ENCODE measurements around the gene XYLB. TPM values are rescaled to one million over a fixed set of nuclear protein-coding genes. Genes with fewer than 3 reads are reported as not detected.

Gene XYLB
- total RNA-seq, 1 experiment from 2014 or later, result 14.0 TPM

- ATAC-seq (no peak), DNase-seq (ENCODE audit: low read depth, low spot score) (no peak)
- Histone ChIP-seq H3K36me3 (ENCODE audit: control insufficient read depth in 1 of 2, insufficient read depth in 2 of 2, low read length in 2 of 2) (peaks cover 8 to 26% of the 10 kb centered on the region in 2 experiments), H3K9me2 (ENCODE audit: insufficient read depth) (no peaks in the 10 kb centered on the region), H3K9ac (ENCODE audit: low read length) (no peak overlapping the region), H3K27ac (ENCODE audit: low read depth, low read length) (no peak overlapping the region), H3K4me1 (ENCODE audit: control insufficient read depth in 1 of 2, insufficient read depth in 2 of 2, low read length in 2 of 2) (no peaks in the 10 kb centered on the region), H3K27me3 (ENCODE audit: insufficient read depth, low read length) (no peaks in the 10 kb centered on the region), H3K4me2 (ENCODE audit: low read length) (no peak overlapping the region), H3K79me2 (ENCODE audit: insufficient read depth, low read length) (no peaks in the 10 kb centered on the region), H3K4me3 (replicated peaks in 1 of 2; ENCODE audit: low read depth in 1 of 2, low read length in 2 of 2) (no peak overlapping the region), H3K9me3 (ENCODE audit: control insufficient read depth in 1 of 2, insufficient read depth in 1 of 2, low read depth in 1 of 2, low read length in 2 of 2) (no peaks in the 10 kb centered on the region), H4K20me1 (ENCODE audit: insufficient read depth) (no peaks in the 10 kb centered on the region), H2AFZ (ENCODE audit: low read depth, low read length, poor library complexity, severe bottlenecking) (no peak overlapping the region)
- BruUV-seq (replicated peaks), result no TSS peak
- ChIA-PET RAD21 (ENCODE audit: low non-redundant PET in 1 of 2, low total read pairs in 2 of 2, uncharacterized antibody in 2 of 2, unreplicated experiment in 2 of 2) (no interaction called here), CTCF (no interaction called here), POLR2A (no interaction called here)
- intact Hi-C loops (cut with micrococcal nuclease), result no loop called here
- TF ChIP-seq ELF1 (IDR thresholded peaks at IDR 0.05; ENCODE audit: borderline replicate concordance, low read depth) (no peak), POLR2AphosphoS5 (IDR thresholded peaks at IDR 0.05; ENCODE audit: low read depth, low read length) (no peak), ATF3 (IDR thresholded peaks at IDR 0.05) (no peak), POLR2A (IDR thresholded peaks at IDR 0.05; ENCODE audit: borderline replicate concordance, extremely low read depth, insufficient read depth, insufficient read length) (no peak), SP1 (IDR thresholded peaks at IDR 0.05; ENCODE audit: low read depth) (no peak), MAX (IDR thresholded peaks at IDR 0.05) (no peak)
Observed at GRCh38 chr3:38374221-38374620, 27.6 kb downstream of the XYLB start.

GRCh38 chr3:38375072-38375471 lies 28.5 kb downstream of the XYLB start:
- Histone ChIP-seq H3K4me2 (ENCODE audit: low read length) (no peak overlapping the region), H3K79me2 (ENCODE audit: insufficient read depth, low read length) (no peaks in the 10 kb centered on the region), H3K4me3 (replicated peaks in 1 of 2; ENCODE audit: low read depth in 1 of 2, low read length in 2 of 2) (no peak overlapping the region), H3K4me1 (ENCODE audit: control insufficient read depth in 1 of 2, insufficient read depth in 2 of 2, low read length in 2 of 2) (no peaks in the 10 kb centered on the region), H3K9ac (ENCODE audit: low read length) (no peak overlapping the region), H4K20me1 (ENCODE audit: insufficient read depth) (no peaks in the 10 kb centered on the region), H3K36me3 (ENCODE audit: control insufficient read depth in 1 of 2, insufficient read depth in 2 of 2, low read length in 2 of 2) (peaks cover 9 to 31% of the 10 kb centered on the region in 2 experiments), H3K9me3 (ENCODE audit: control insufficient read depth in 1 of 2, insufficient read depth in 1 of 2, low read depth in 1 of 2, low read length in 2 of 2) (no peaks in the 10 kb centered on the region), H3K27ac (ENCODE audit: low read depth, low read length) (no peak overlapping the region), H3K27me3 (ENCODE audit: insufficient read depth, low read length) (no peaks in the 10 kb centered on the region), H3K9me2 (ENCODE audit: insufficient read depth) (no peaks in the 10 kb centered on the region), H2AFZ (ENCODE audit: low read depth, low read length, poor library complexity, severe bottlenecking) (no peak overlapping the region)
- ChIA-PET RAD21 (ENCODE audit: low non-redundant PET in 1 of 2, low total read pairs in 2 of 2, uncharacterized antibody in 2 of 2, unreplicated experiment in 2 of 2) (no interaction called here), CTCF (interaction anchor here (0.9 to 1.4 kb wide), 2 partner anchors 29 to 242 kb away, joined by 3 read pairs; partner anchors contain the start of gene XYLB), POLR2A (no interaction called here)
- DNase-seq (ENCODE audit: low read depth, low spot score) (no peak), ATAC-seq (no peak)
- intact Hi-C loops (cut with micrococcal nuclease), result no loop called here
- no TSS peak for BruUV-seq (replicated peaks)
- TF ChIP-seq TCF7L2 (IDR thresholded peaks at IDR 0.05; ENCODE audit: borderline replicate concordance, extremely low read depth, insufficient read depth, insufficient read length) (no peak), POLR2AphosphoS5 (IDR thresholded peaks at IDR 0.05; ENCODE audit: low read depth, low read length) (no peak), ZBTB33 (IDR thresholded peaks at IDR 0.05; ENCODE audit: extremely low read depth, insufficient replicate concordance, low read length) (no peak), REST (IDR thresholded peaks at IDR 0.05; ENCODE audit: low read depth) (no peak), ELF1 (IDR thresholded peaks at IDR 0.05; ENCODE audit: borderline replicate concordance, low read depth) (no peak), RAD21 (IDR thresholded peaks at IDR 0.05; ENCODE audit: low read depth) (no peak), MAX (IDR thresholded peaks at IDR 0.05) (no peak), ZFX (IDR thresholded peaks at IDR 0.05) (no peak), JUND (IDR thresholded peaks at IDR 0.05) (no peak), EZH2 (IDR thresholded peaks at IDR 0.05) (no peak), POLR2A (IDR thresholded peaks at IDR 0.05; ENCODE audit: borderline replicate concordance, extremely low read depth, insufficient read depth, insufficient read length) (no peak), YY1 (IDR thresholded peaks at IDR 0.05; ENCODE audit: extremely low read depth, insufficient replicate concordance, low read depth, low read length) (no peak), FOSL1 (IDR thresholded peaks at IDR 0.05; ENCODE audit: low read depth) (no peak)
